SK-N-MC (cell line): ENCODE measurements around the gene AKR1B1.

Experiments
- EZH2 ChIP-seq: fragments of 200-600 bp; sonication (generic); IDR thresholded peaks from one replicate; pipeline ENCODE4 v1.6.1; 2017; ENCODE audit warnings: antibody characterized with exemption
- POLR2AphosphoS5 ChIP-seq: IDR thresholded peaks from 2 replicates; pipeline ENCODE4 v1.6.1; 2012; ENCODE audit warnings: mild to moderate bottlenecking, low read depth, low read length, borderline replicate concordance

DNA sequence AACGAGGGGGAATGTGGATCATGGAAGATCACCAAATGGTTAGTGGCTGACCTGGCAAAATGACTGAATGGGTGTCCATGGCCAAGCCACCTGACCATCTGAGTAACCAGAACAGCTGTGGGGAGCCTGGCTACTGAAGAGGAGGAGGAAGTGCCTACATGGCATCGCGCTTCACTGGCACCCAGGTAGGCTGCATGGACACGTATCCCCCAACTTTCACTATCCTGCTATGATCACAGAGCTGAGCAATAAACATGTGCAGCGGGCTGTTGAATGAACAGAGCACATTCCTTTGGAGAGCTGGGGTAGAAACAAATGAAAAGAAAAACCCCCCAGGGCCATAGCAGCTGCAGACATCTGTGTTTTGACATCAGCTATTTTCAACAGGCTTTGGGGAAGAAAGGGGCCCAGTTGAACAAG, 6.5 kb downstream of the AKR1B1 start:
- TF ChIP-seq EZH2 (no peak), POLR2AphosphoS5 (no peak)
